ENCODE measurements around the gene MYO3B. TPM values are rescaled to one million over a fixed set of nuclear protein-coding genes. Genes with fewer than 3 reads are reported as not detected.

The MYO3B gene
- polyA plus RNA-seq, 1 of the 3 experiments (the other 2 are of a cell fraction): not detected

GRCh38 chr2:170498619-170499018 is 320.7 kb downstream of the MYO3B start:
- H3K9me3 ChIP-seq: no peaks in the 10 kb centered on the region
- H2AFZ ChIP-seq (ENCODE audit: low read depth): no peak overlapping the region
- no peaks in the 10 kb centered on the region for H3K27me3 ChIP-seq (ENCODE audit: insufficient read depth)
- H3K4me1 ChIP-seq (ENCODE audit: control insufficient read depth in 1 of 2, insufficient read depth in 2 of 2, low read depth in 1 of 2, low read length in 1 of 2): peaks cover 0 to 4% of the 10 kb centered on the region in 2 experiments; a peak in 1 of 4 replicates
- H3K79me2 ChIP-seq (ENCODE audit: insufficient read depth): no peaks in the 10 kb centered on the region
- no peaks in the 10 kb centered on the region for H4K20me1 ChIP-seq (ENCODE audit: insufficient read depth)
- no peak overlapping the region for H3K4me3 ChIP-seq (ENCODE audit: low read depth in 2 of 2, low read length in 1 of 2)
- ChIA-PET POLR2A (no interaction called here), CTCF (interaction anchor here (1.1 kb wide), 1 partner anchor 89 kb away, joined by 3 read pairs; no protein-coding TSS in a partner anchor)
- no peak overlapping the region for H3K4me2 ChIP-seq
- no peak overlapping the region for H3K27ac ChIP-seq (ENCODE audit: low read depth in 2 of 2, low read length in 1 of 2)
- no peak for TF ChIP-seq YY1 (IDR thresholded peaks at IDR 0.05; ENCODE audit: low read depth)
- no peak for TF ChIP-seq CHD2 (IDR thresholded peaks at IDR 0.05; ENCODE audit: low read length, partially characterized antibody)
- TF ChIP-seq MEF2A (IDR thresholded peaks at IDR 0.05; ENCODE audit: borderline replicate concordance, low read depth): no peak
- no peak for TF ChIP-seq JUND (IDR thresholded peaks at IDR 0.05)
- TF ChIP-seq TEAD4 (IDR thresholded peaks at IDR 0.05; ENCODE audit: borderline replicate concordance, insufficient read depth): no peak
- TF ChIP-seq EP300 (IDR thresholded peaks at IDR 0.05; ENCODE audit: borderline replicate concordance in 1 of 2, low read depth in 1 of 2, low read length in 1 of 2): no peak
- no peak for TF ChIP-seq USF1 (IDR thresholded peaks at IDR 0.05; ENCODE audit: borderline replicate concordance, low read depth)
- TF ChIP-seq SIN3A (IDR thresholded peaks at IDR 0.05; ENCODE audit: borderline replicate concordance, low read depth, low read length): no peak
- TF ChIP-seq, protein P1, sequence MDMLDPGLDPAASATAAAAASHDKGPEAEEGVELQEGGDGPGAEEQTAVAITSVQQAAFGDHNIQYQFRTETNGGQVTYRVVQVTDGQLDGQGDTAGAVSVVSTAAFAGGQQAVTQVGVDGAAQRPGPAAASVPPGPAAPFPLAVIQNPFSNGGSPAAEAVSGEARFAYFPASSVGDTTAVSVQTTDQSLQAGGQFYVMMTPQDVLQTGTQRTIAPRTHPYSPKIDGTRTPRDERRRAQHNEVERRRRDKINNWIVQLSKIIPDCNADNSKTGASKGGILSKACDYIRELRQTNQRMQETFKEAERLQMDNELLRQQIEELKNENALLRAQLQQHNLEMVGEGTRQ (IDR thresholded peaks at IDR 0.05; ENCODE audit: borderline replicate concordance, low read depth, low read length): no peak
- TF ChIP-seq RXRA (IDR thresholded peaks at IDR 0.05; ENCODE audit: borderline replicate concordance, low read depth): no peak
- TF ChIP-seq RAD21 (IDR thresholded peaks at IDR 0.05; ENCODE audit: low read length): no peak
- no peak for TF ChIP-seq FOXM1 (IDR thresholded peaks at IDR 0.05; ENCODE audit: low read depth)
- TF ChIP-seq RFX5 (IDR thresholded peaks at IDR 0.05; ENCODE audit: low read length): no peak
- TF ChIP-seq ZBTB33 (IDR thresholded peaks at IDR 0.05; ENCODE audit: borderline replicate concordance, low read depth): no peak
- TF ChIP-seq IRF3 (IDR thresholded peaks at IDR 0.05; ENCODE audit: low read depth, low read length): no peak
- TF ChIP-seq RCOR1 (IDR thresholded peaks at IDR 0.05; ENCODE audit: low read length): no peak
- TF ChIP-seq POLR2AphosphoS5 (IDR thresholded peaks at IDR 0.05; ENCODE audit: low read depth, low read length): no peak
- no peak overlapping the region for H3K9ac ChIP-seq
- no peaks in the 10 kb centered on the region for H3K36me3 ChIP-seq (replicated peaks in 1 of 2; ENCODE audit: control insufficient read depth in 1 of 2, insufficient read depth in 2 of 2, low read length in 1 of 2)
- no peak for DNase-seq
- no peaks in the 10 kb centered on the region for H3F3A ChIP-seq (replicated peaks; ENCODE audit: insufficient read depth)
- WGBS (ENCODE audit: low lambda C conversion rate): 26% methylated on average over 5 of the region's 5 CpGs
- H3K9me2 ChIP-seq: no peaks in the 10 kb centered on the region

Measured in SK-N-SH (cell line).